HG03159 (cell line): ENCODE data around the gene ITGB5.

Experiments used
- ATAC-seq: cut with Tn5 transposase; IDR thresholded peaks from one replicate; pipeline ENCODE4 v1.9.1; 2021; ENCODE audit warnings: mild to moderate bottlenecking, moderate library complexity; ENCODE audit not compliant: unreplicated experiment

ITGB5 gene

GRCh38 chr3:124895756-124896155 lies 8.6 kb upstream of the ITGB5 start:
- ATAC-seq: no peak

- no peak for ATAC-seq
Observed at GRCh38 chr3:124893526-124893925, 6.4 kb upstream of the ITGB5 start.

GRCh38 chr3:124890573-124891190 lies 3.5 kb upstream of the ITGB5 start:
- no peak for ATAC-seq

GRCh38 chr3:124888482-124889441 lies 1.6 kb upstream of the ITGB5 start:
- no peak for ATAC-seq

- ATAC-seq: no peak
Observed at GRCh38 chr3:124887932-124888298, 750 bp upstream of the ITGB5 start.

GRCh38 chr3:124886168-124887056 lies 753 bp downstream of the ITGB5 start:
- ATAC-seq: peak; percentile 49

- ATAC-seq: no peak
Observed at GRCh38 chr3:124885466-124886167, 1.5 kb downstream of the ITGB5 start.

GRCh38 chr3:124884474-124885101 lies 2.6 kb downstream of the ITGB5 start:
- ATAC-seq: no peak

- no peak for ATAC-seq
Observed at GRCh38 chr3:124883766-124884473, 3.2 kb downstream of the ITGB5 start.

GRCh38 chr3:124882816-124883747 lies 4.1 kb downstream of the ITGB5 start:
- ATAC-seq: no peak

GRCh38 chr3:124881976-124882697 lies 5.0 kb downstream of the ITGB5 start:
- no peak for ATAC-seq

GRCh38 chr3:124879337-124879680 lies 7.9 kb downstream of the ITGB5 start:
- no peak for ATAC-seq

- ATAC-seq: no peak
Observed at GRCh38 chr3:124878561-124879336, 8.4 kb downstream of the ITGB5 start.

GRCh38 chr3:124877674-124878073 lies 9.5 kb downstream of the ITGB5 start:
- ATAC-seq: no peak

- ATAC-seq: no peak
Observed at GRCh38 chr3:124876401-124876878, 10.7 kb downstream of the ITGB5 start.

- no peak for ATAC-seq
Observed at GRCh38 chr3:124873226-124873625, 13.9 kb downstream of the ITGB5 start.

GRCh38 chr3:124867511-124867910 lies 19.7 kb downstream of the ITGB5 start:
- ATAC-seq: no peak
